WERI-Rb-1 (cell line): ENCODE measurements around the gene TBCK.
"Not testable (repeated sequence)": the region's sequence is repeated elsewhere in the genome, so short reads cannot be mapped to it uniquely, and the experiment has no call there.

ENCODE experiments used
- DNase-seq: peaks from one replicate; pipeline ENCODE4 v3.0.0-alpha.2; 2020
- H3K27ac ChIP-seq: fragments of 250-450 bp; sonication (Bioruptor Pico); 2 replicates; pipeline ENCODE4 v1.5.1; 2020; ENCODE audit warnings: mild to moderate bottlenecking, moderate library complexity
- H3K27me3 ChIP-seq: fragments of 250-450 bp; sonication (Bioruptor Pico); 2 replicates; pipeline ENCODE4 v1.5.1; 2021; ENCODE audit warnings: mild to moderate bottlenecking, low read depth, moderate library complexity; ENCODE audit not compliant: insufficient read depth, severe bottlenecking
- H3K36me3 ChIP-seq: fragments of 250-450 bp; sonication (Bioruptor Pico); 2 replicates; pipeline ENCODE4 v1.5.1; 2020; ENCODE audit warnings: mild to moderate bottlenecking, moderate library complexity
- H3K4me3 ChIP-seq: 2 replicates; pipeline ENCODE4 v1.5.1; 2011; ENCODE audit warnings: low read depth, mild to moderate bottlenecking, control low read depth, low read length
- H3K9me3 ChIP-seq: fragments of 250-450 bp; sonication (Bioruptor Pico); 2 replicates; pipeline ENCODE4 v1.5.1; 2021; ENCODE audit warnings: mild to moderate bottlenecking, moderate library complexity; ENCODE audit not compliant: severe bottlenecking
- TF ChIP-seq, protein P1 (sequence below): IDR thresholded peaks from 2 replicates; pipeline ENCODE4 v1.5.1; 2011; ENCODE audit warnings: low read depth, mild to moderate bottlenecking, control low read depth, inconsistent platforms, low read length

Gene TBCK

DNA sequence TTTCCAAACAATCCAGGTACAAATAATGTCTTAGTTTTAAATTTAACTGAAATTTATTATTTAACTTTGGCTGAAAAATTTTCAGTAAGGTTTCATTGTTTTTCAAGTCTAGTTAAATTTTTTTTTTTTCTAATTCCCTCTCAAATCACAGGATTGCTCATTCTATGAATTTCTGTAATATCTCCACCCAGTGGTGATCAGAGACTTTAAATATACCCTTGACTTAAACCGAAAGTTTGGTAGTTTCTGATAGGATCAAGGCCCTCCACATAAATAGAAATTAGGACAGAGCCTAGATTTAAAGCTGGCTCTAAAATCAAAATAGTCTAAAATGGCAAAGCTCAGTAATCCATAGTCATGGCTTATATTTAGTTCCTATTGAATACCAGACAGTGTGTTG, 175.4 kb downstream of the TBCK start:
- TF ChIP-seq, protein P1, sequence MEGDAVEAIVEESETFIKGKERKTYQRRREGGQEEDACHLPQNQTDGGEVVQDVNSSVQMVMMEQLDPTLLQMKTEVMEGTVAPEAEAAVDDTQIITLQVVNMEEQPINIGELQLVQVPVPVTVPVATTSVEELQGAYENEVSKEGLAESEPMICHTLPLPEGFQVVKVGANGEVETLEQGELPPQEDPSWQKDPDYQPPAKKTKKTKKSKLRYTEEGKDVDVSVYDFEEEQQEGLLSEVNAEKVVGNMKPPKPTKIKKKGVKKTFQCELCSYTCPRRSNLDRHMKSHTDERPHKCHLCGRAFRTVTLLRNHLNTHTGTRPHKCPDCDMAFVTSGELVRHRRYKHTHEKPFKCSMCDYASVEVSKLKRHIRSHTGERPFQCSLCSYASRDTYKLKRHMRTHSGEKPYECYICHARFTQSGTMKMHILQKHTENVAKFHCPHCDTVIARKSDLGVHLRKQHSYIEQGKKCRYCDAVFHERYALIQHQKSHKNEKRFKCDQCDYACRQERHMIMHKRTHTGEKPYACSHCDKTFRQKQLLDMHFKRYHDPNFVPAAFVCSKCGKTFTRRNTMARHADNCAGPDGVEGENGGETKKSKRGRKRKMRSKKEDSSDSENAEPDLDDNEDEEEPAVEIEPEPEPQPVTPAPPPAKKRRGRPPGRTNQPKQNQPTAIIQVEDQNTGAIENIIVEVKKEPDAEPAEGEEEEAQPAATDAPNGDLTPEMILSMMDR, result no peak
- no peak for DNase-seq
- Histone ChIP-seq H3K4me3 (no peak overlapping the region), H3K36me3 (no peaks in the 10 kb centered on the region), H3K27ac (no peak overlapping the region), H3K27me3 (no peaks in the 10 kb centered on the region), H3K9me3 (no peaks in the 10 kb centered on the region)

DNA sequence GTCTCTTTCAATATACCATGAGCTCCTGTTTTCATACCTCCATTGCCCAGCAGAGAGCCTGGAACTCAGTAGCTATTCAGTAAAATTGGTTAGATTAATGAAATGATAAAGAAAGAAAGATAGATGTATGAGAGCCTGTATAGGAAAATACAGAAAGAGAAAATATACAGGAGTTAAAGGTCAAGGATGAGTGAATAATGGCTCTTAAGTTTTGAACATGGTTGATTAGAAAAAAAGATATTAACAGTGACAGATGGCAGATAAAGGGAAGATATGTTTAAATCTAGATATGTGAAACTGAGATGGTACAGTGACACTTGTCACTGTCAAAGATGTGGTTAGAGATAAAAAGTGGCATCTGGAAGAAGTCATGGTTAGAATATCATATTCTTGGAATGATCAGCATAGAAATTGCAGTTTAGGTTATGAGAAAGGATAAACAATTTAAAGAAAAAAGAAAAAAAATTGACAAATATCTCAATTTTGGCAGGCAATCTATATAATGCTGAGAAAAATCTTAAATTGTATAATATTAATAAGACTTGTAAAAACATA, 179.2 kb downstream of the TBCK start:
- no peaks in the 10 kb centered on the region for H3K27me3 ChIP-seq
- H3K9me3 ChIP-seq, result no peaks in the 10 kb centered on the region
- DNase-seq, result no peak
- TF ChIP-seq, protein P1, result no peak
- no peaks in the 10 kb centered on the region; the same call in 1 of the 2 replicates for H3K36me3 ChIP-seq
- H3K4me3 ChIP-seq, result no peak overlapping the region
- no peak overlapping the region for H3K27ac ChIP-seq

DNA sequence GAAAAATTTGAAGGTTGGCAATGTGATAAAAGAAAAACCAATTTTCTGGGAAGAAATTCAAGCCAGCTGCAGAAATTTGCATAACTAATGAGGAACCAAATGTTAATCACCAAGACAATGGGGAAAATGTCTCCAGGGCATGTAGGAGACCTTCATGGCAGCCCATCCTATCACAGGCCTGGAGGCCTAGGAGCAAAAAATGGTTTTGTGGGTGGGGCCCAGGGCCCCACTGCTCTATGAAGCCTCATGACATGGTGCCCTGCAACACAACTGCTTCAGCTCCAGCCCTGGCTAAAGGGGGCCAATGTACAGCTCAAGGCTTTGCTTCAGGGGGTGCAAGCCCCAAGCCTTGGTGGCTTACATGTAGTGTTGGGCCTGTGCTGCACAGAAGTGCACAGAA, 184.0 kb downstream of the TBCK start:
- Histone ChIP-seq H3K27me3 (no peaks in the 10 kb centered on the region), H3K4me3 (no peak overlapping the region), H3K27ac (no peak overlapping the region), H3K9me3 (no peaks in the 10 kb centered on the region), H3K36me3 (no peaks in the 10 kb centered on the region; the same call in 1 of the 2 replicates)
- no peak for DNase-seq
- TF ChIP-seq, protein P1, result no peak

DNA sequence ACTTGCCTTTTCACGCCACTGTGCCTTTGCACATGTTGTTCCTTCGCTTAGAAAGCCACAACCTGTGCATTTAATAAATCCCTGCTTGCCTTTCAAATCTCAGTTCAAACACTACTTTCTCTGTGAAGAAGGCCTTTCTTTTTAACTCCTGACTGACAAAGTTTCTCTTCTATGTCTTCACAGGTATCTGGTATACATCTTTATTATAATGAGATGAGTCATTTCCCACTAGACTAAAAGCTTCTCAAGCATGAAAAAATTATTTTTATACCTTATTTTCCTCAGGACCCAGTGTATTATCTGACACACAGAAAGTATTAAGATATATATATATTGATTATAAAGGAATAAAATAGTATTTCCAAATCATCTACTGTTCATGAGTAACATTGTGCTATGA, 189.9 kb downstream of the TBCK start:
- TF ChIP-seq, protein P1, result no peak
- no peaks in the 10 kb centered on the region for H3K27me3 ChIP-seq
- H3K9me3 ChIP-seq, result no peaks in the 10 kb centered on the region
- no peak for DNase-seq
- no peak overlapping the region for H3K4me3 ChIP-seq
- H3K36me3 ChIP-seq, result no peaks in the 10 kb centered on the region
- H3K27ac ChIP-seq, result no peak overlapping the region

DNA sequence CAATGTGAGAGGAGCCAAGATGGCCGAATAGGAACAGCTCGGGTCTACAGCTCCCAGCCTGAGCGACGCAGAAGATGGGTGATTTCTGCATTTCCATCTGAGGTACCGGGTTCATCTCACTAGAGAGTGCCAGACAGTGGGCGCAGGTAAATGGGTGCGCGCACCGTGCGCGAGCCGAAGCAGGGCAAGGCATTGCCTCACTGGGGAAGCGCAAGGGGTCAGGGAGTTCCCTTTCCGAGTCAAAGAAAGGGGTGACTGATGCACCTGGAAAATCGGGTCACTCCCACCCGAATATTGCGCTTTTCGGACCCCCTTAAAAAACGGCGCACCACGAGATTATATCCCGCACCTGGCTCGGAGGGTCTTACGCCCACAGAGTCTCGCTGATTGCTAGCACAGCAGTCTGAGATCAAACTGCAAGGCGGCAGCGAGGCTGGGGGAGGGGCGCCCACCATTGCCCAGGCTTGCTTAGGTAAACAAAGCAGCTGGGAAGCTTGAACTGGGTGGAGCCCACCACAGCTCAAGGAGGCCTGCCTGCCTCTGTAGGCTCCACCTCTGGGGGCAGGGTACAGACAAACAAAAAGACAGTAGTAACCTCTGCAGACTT, 196.0 kb downstream of the TBCK start:
- not testable (repeated sequence) for H3K36me3 ChIP-seq, DNase-seq, H3K9me3 ChIP-seq, H3K27me3 ChIP-seq, H3K27ac ChIP-seq, H3K4me3 ChIP-seq

DNA sequence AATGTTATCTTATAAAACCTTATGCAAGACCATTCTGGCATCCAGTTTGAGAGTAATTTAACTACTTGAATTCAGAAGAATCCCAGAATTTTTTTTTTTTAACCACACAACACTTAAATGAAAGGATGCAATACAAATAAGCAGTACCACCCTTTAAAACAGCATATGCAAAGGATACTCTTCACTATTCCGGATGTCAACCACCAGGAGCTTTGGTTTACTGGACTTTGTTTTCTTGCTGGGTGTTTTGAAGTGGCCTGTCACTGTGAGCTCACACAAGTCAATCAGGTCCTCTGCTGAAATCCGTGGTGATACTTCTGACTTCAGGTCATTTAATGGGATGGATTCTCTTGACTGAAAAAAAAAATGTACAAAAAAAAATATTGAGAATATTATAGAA, 200.0 kb downstream of the TBCK start:
- no peak for DNase-seq
- Histone ChIP-seq H3K9me3 (no peaks in the 10 kb centered on the region), H3K27me3 (no peaks in the 10 kb centered on the region), H3K27ac (no peak overlapping the region), H3K4me3 (no peak overlapping the region), H3K36me3 (0 out of 2 replicates have a peak, but pooled peaks cover 5% of the 10 kb centered on the region)
- TF ChIP-seq, protein P1, result no peak
